Measurements from ENCODE around the gene NFE2L2.

- TF ChIP-seq, protein P1, sequence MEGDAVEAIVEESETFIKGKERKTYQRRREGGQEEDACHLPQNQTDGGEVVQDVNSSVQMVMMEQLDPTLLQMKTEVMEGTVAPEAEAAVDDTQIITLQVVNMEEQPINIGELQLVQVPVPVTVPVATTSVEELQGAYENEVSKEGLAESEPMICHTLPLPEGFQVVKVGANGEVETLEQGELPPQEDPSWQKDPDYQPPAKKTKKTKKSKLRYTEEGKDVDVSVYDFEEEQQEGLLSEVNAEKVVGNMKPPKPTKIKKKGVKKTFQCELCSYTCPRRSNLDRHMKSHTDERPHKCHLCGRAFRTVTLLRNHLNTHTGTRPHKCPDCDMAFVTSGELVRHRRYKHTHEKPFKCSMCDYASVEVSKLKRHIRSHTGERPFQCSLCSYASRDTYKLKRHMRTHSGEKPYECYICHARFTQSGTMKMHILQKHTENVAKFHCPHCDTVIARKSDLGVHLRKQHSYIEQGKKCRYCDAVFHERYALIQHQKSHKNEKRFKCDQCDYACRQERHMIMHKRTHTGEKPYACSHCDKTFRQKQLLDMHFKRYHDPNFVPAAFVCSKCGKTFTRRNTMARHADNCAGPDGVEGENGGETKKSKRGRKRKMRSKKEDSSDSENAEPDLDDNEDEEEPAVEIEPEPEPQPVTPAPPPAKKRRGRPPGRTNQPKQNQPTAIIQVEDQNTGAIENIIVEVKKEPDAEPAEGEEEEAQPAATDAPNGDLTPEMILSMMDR (IDR thresholded peaks at IDR 0.05) = no peak
- TF ChIP-seq REST (IDR thresholded peaks at IDR 0.05; ENCODE audit: insufficient read depth in 1 of 2, low read depth in 2 of 2, low read length in 1 of 2) = no peak
- TF ChIP-seq POLR2AphosphoS5 (IDR thresholded peaks at IDR 0.05; ENCODE audit: low read depth, low read length) = no peak
Measured at GRCh38 chr2:177306550-177306949, 42.0 kb upstream of the NFE2L2 start.

Data from Panc1 (cell line).